Smooth muscle cell (in vitro differentiated cells): ENCODE measurements around the gene CCDC106. TPM values are rescaled to one million over a fixed set of nuclear protein-coding genes. Genes with fewer than 3 reads are reported as not detected.
A peak's percentile ranks its signal among the peaks of the same experiment; 100 is the strongest.

ENCODE experiments used
- DNase-seq: peaks from one replicate; lab custom pipeline; 2025; ENCODE audit not compliant: unreplicated experiment; lab: John Stamatoyannopoulos, UW
- H2AFZ ChIP-seq: fragments of 200-600 bp; sonication (generic); 2 replicates; pipeline ENCODE4 v1.6.0; 2016; ENCODE audit warnings: antibody characterized with exemption, low read depth, mild to moderate bottlenecking
- H3F3A ChIP-seq: fragments of 200-600 bp; sonication (generic); 2 replicates; pipeline ENCODE4 v1.6.0; 2017; ENCODE audit warnings: antibody characterized with exemption, low read depth
- H3K27ac ChIP-seq: fragments of 200-600 bp; sonication (generic); 2 replicates; pipeline ENCODE4 v1.5.1; 2016; ENCODE audit warnings: low read depth, mild to moderate bottlenecking
- H3K27me3 ChIP-seq: fragments of 200-600 bp; sonication (generic); 2 replicates; pipeline ENCODE4 v1.6.1; 2016; ENCODE audit warnings: low read depth, mild to moderate bottlenecking
- H3K36me3 ChIP-seq: fragments of 200-600 bp; sonication (generic); 2 replicates; pipeline ENCODE4 v1.5.1; 2016; ENCODE audit warnings: low read depth
- H3K4me1 ChIP-seq: fragments of 200-600 bp; sonication (generic); 2 replicates; pipeline ENCODE4 v1.5.1; 2016; ENCODE audit warnings: low read depth
- H3K4me2 ChIP-seq: fragments of 200-600 bp; sonication (generic); 2 replicates; pipeline ENCODE4 v1.6.0; 2016; ENCODE audit warnings: mild to moderate bottlenecking
- H3K4me3 ChIP-seq: fragments of 200-600 bp; sonication (generic); 2 replicates; pipeline ENCODE4 v1.5.1; 2016; ENCODE audit warnings: mild to moderate bottlenecking
- H3K79me2 ChIP-seq: fragments of 200-600 bp; sonication (generic); 2 replicates; pipeline ENCODE4 v1.6.0; 2016; ENCODE audit warnings: low read depth, mild to moderate bottlenecking
- H3K9ac ChIP-seq: fragments of 200-600 bp; sonication (generic); 2 replicates; pipeline ENCODE4 v1.6.0; 2016; ENCODE audit warnings: low read depth
- H3K9me3 ChIP-seq: fragments of 200-600 bp; sonication (generic); replicated peaks from 2 replicates; pipeline ENCODE4 v1.5.1; 2016; ENCODE audit warnings: low read depth
- H4K20me1 ChIP-seq: fragments of 200-600 bp; sonication (generic); 2 replicates; pipeline ENCODE4 v1.6.0; 2016; ENCODE audit warnings: low read depth
- CTCF ChIP-seq: fragments of 200-600 bp; sonication (generic); IDR thresholded peaks from 2 replicates; pipeline ENCODE4 v1.5.1; 2017; ENCODE audit warnings: borderline replicate concordance, mild to moderate bottlenecking, antibody characterized with exemption; ENCODE audit not compliant: insufficient read depth, poor library complexity, severe bottlenecking
- WGBS: methylation state at CpG from one replicate; pipeline ENCODE4 v1.1.7; 2016; ENCODE audit warnings: low lambda C conversion rate; 5-methylcytosine and 5-hydroxymethylcytosine counted together
- polyA plus RNA-seq: library from polyadenylated mRNA; unstranded; fragments of >200 nt; fragmentation: Nextera tagmentation; extraction: Ambion mirVana; gene quantifications from 2 replicates; pipeline ENCODE4 v1.2.1, GENCODE V29; 2016
- total RNA-seq: library from RNA; depleted of rRNA; stranded (reverse); fragments of >200 nt; gene quantifications from 2 replicates; pipeline ENCODE4 v1.2.3, GENCODE V29; 2014

The CCDC106 gene
- total and polyA plus RNA-seq, 2 experiments from 2014 or later, result 6.9 to 18.3 TPM

- H3F3A ChIP-seq, result no peaks in the 10 kb centered on the region
- peaks cover 34% of the 10 kb centered on the region for H4K20me1 ChIP-seq
- H3K4me3 ChIP-seq, result peak overlapping the region; percentile 86
- TF ChIP-seq CTCF, result peak; percentile 99
- H3K27ac ChIP-seq, result peak overlapping the region; percentile 97
- H3K9me3 ChIP-seq, result no peaks in the 10 kb centered on the region
- peak; percentile 98 for DNase-seq
- 1% methylated on average over 57 of the region's 57 CpGs for WGBS
- H3K36me3 ChIP-seq, result no peaks in the 10 kb centered on the region
- H2AFZ ChIP-seq, result peak overlapping the region; percentile 37
- H3K9ac ChIP-seq, result peak overlapping the region; percentile 99
- H3K27me3 ChIP-seq, result no peaks in the 10 kb centered on the region
- H3K4me1 ChIP-seq, result peaks cover 23% of the 10 kb centered on the region
- H3K79me2 ChIP-seq, result peaks cover 36% of the 10 kb centered on the region
- H3K4me2 ChIP-seq, result peak overlapping the region; percentile 98
Observed at GRCh38 chr19:55653651-55654322, 5.8 kb downstream of the CCDC106 start.

- H3K4me1 ChIP-seq, result peaks cover 23% of the 10 kb centered on the region
- TF ChIP-seq CTCF, result no peak
- peak; percentile 98 for DNase-seq
- H3K36me3 ChIP-seq, result no peaks in the 10 kb centered on the region
- H3K4me3 ChIP-seq, result peak overlapping the region; percentile 86
- 1% methylated on average over 52 of the region's 52 CpGs for WGBS
- peak overlapping the region; percentile 98 for H3K4me2 ChIP-seq
- no peaks in the 10 kb centered on the region for H3K27me3 ChIP-seq
- no peaks in the 10 kb centered on the region for H3F3A ChIP-seq
- peak overlapping the region; percentile 97 for H3K27ac ChIP-seq
- H3K9ac ChIP-seq, result peak overlapping the region; percentile 99
- peaks cover 42% of the 10 kb centered on the region for H3K79me2 ChIP-seq
- H4K20me1 ChIP-seq, result peaks cover 40% of the 10 kb centered on the region
- no peaks in the 10 kb centered on the region for H3K9me3 ChIP-seq
- H2AFZ ChIP-seq, result peak overlapping the region; percentile 67
Observed at GRCh38 chr19:55654323-55654867, 6.4 kb downstream of the CCDC106 start.

- peak within 1 kb of the TSS; percentile 86 for H3K4me3 ChIP-seq
- WGBS, result under 1% methylated on average over 63 of the region's 95 CpGs
- H3K9ac ChIP-seq, result peak within 1 kb of the TSS; percentile 99
- H2AFZ ChIP-seq, result peak within 1 kb of the TSS; percentile 67
- no peaks in the 10 kb centered on the region for H3K27me3 ChIP-seq
- peaks cover 49% of the 10 kb centered on the region for H3K79me2 ChIP-seq
- TF ChIP-seq CTCF, result no peak
- no peaks in the 10 kb centered on the region for H3K36me3 ChIP-seq
- no peaks in the 10 kb centered on the region for H3F3A ChIP-seq
- DNase-seq, result peak; percentile 93
- no peaks in the 10 kb centered on the region for H3K9me3 ChIP-seq
- H4K20me1 ChIP-seq, result peaks cover 46% of the 10 kb centered on the region
- peaks cover 23% of the 10 kb centered on the region for H3K4me1 ChIP-seq
- peak within 1 kb of the TSS; percentile 98 for H3K4me2 ChIP-seq
- peak within 1 kb of the TSS; percentile 97 for H3K27ac ChIP-seq
Observed at GRCh38 chr19:55654868-55655647, 7.0 kb downstream of the CCDC106 start, which contains the start of gene U2AF2. U2AF2 (plus strand) TSS chr19:55655035; CDS start chr19:55655105, 70 bp downstream.
